ENCODE results near the gene NCOR2. TPM values are rescaled to one million over a fixed set of nuclear protein-coding genes. Genes with fewer than 3 reads are reported as not detected.

NCOR2 gene
- polyA plus RNA-seq, 1 donor (not counting 4 experiments of a cell fraction or from before 2014, with no cell fraction given), result 4.7 TPM

DNA sequence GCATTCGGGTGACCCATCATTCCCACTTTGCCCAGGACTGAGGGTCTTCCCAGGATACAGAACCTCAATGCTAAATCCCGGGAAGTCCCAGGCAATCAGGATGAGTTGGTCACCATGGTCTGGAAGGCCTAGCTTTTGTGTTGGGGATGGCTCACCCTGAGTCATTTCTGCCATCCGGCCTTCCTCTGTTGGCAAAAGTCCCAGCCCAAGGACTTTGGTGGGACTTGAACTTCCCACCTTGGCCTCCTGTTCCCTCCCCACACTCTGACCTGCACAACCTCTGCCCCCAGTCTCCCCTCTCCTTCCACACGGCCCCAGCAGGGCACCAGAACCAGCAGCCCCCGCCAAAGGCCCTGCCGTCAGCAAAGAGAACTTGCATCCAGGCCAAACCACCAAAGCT is 24.6 kb upstream of the NCOR2 start:
- H4K20me1 ChIP-seq (ENCODE audit: control insufficient read depth, extremely low read depth, insufficient read depth, low read length), result no peaks in the 10 kb centered on the region
- peak; percentile 93 for FAIRE-seq
- peak overlapping the region; percentile 58 for H3K27ac ChIP-seq (ENCODE audit: control insufficient read depth, insufficient read depth, low read length)
- peak overlapping the region; percentile 46 for H3K9ac ChIP-seq (ENCODE audit: control insufficient read depth, extremely low read depth, insufficient read depth, low read length)
- DNase-seq (ENCODE audit: low read depth, low spot score), result no peak
- no peaks in the 10 kb centered on the region for H3K9me1 ChIP-seq (ENCODE audit: control insufficient read depth, extremely low read depth, insufficient read depth, low read length)
- H3K4me3 ChIP-seq (ENCODE audit: control insufficient read depth in 2 of 3, extremely low read depth in 1 of 3, insufficient read depth in 2 of 3, low read depth in 1 of 3, low read length in 3 of 3), result peak overlapping the region in 1 of 3 experiments; percentile 45
- TF ChIP-seq, protein P1, sequence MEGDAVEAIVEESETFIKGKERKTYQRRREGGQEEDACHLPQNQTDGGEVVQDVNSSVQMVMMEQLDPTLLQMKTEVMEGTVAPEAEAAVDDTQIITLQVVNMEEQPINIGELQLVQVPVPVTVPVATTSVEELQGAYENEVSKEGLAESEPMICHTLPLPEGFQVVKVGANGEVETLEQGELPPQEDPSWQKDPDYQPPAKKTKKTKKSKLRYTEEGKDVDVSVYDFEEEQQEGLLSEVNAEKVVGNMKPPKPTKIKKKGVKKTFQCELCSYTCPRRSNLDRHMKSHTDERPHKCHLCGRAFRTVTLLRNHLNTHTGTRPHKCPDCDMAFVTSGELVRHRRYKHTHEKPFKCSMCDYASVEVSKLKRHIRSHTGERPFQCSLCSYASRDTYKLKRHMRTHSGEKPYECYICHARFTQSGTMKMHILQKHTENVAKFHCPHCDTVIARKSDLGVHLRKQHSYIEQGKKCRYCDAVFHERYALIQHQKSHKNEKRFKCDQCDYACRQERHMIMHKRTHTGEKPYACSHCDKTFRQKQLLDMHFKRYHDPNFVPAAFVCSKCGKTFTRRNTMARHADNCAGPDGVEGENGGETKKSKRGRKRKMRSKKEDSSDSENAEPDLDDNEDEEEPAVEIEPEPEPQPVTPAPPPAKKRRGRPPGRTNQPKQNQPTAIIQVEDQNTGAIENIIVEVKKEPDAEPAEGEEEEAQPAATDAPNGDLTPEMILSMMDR (optimal IDR thresholded peaks at IDR 0.05 in 1 of 3, IDR thresholded peaks at IDR 0.05 in 1 of 3, conservative IDR thresholded peaks at IDR 0.05 in 1 of 3; ENCODE audit: extremely low read depth in 1 of 3, insufficient read depth in 2 of 3, low read length in 3 of 3), result no peak
- no peak for TF ChIP-seq EZH2 (IDR thresholded peaks at IDR 0.05; ENCODE audit: low read length)
- H3K36me3 ChIP-seq (ENCODE audit: control insufficient read depth in 2 of 2, extremely low read depth in 1 of 2, insufficient read depth in 2 of 2, low read length in 2 of 2), result no peaks in the 10 kb centered on the region
- dilution Hi-C loops (cut with MboI; ENCODE audit: extremely low pct_ligation_motif_present, low sequenced_read_pairs), result no loop called here
- H2AFZ ChIP-seq (ENCODE audit: control insufficient read depth, low read length), result peak overlapping the region; percentile 49
- no peaks in the 10 kb centered on the region for H3K27me3 ChIP-seq (ENCODE audit: control insufficient read depth, extremely low read depth, insufficient read depth, low read length)
- H3K4me1 ChIP-seq (ENCODE audit: control insufficient read depth, extremely low read depth, insufficient read depth, low read length), result peaks cover 27% of the 10 kb centered on the region
- H3K9me3 ChIP-seq (ENCODE audit: control insufficient read depth, low read depth, low read length), result no peaks in the 10 kb centered on the region
- H3K4me2 ChIP-seq (ENCODE audit: control insufficient read depth, extremely low read depth, insufficient read depth, low read depth, low read length), result peak overlapping the region; percentile 68
- H3K79me2 ChIP-seq (ENCODE audit: control insufficient read depth, insufficient read depth, low read length), result no peaks in the 10 kb centered on the region

DNA sequence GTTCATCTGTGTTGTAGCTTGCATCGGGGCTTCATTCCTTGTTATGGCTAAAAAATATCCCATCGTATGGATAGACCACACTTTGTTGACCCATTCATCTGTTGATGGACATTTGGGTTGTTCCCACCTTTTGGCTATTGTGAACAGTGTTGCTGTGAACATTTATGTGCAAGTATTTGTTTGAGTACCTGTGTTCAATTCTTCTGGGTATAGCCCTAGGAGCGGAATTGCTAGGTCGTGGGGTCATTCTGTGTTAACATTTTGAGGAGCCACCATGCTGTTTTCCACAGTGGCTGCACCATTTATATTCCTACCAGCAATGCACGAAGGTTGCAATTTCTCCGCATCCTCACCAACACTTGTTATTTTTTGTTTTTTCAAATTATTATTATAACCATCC is 23.0 kb upstream of the NCOR2 start:
- FAIRE-seq (no peak), DNase-seq (ENCODE audit: low read depth, low spot score) (no peak)
- Histone ChIP-seq H3K27me3 (ENCODE audit: control insufficient read depth, extremely low read depth, insufficient read depth, low read length) (no peaks in the 10 kb centered on the region), H4K20me1 (ENCODE audit: control insufficient read depth, extremely low read depth, insufficient read depth, low read length) (no peaks in the 10 kb centered on the region), H2AFZ (ENCODE audit: control insufficient read depth, low read length) (no peak overlapping the region), H3K4me3 (ENCODE audit: control insufficient read depth in 2 of 3, extremely low read depth in 1 of 3, insufficient read depth in 2 of 3, low read depth in 1 of 3, low read length in 3 of 3) (no peak overlapping the region), H3K9ac (ENCODE audit: control insufficient read depth, extremely low read depth, insufficient read depth, low read length) (no peak overlapping the region), H3K36me3 (ENCODE audit: control insufficient read depth in 2 of 2, extremely low read depth in 1 of 2, insufficient read depth in 2 of 2, low read length in 2 of 2) (no peaks in the 10 kb centered on the region), H3K27ac (ENCODE audit: control insufficient read depth, insufficient read depth, low read length) (no peak overlapping the region), H3K79me2 (ENCODE audit: control insufficient read depth, insufficient read depth, low read length) (no peaks in the 10 kb centered on the region), H3K9me3 (ENCODE audit: control insufficient read depth, low read depth, low read length) (no peaks in the 10 kb centered on the region), H3K4me1 (ENCODE audit: control insufficient read depth, extremely low read depth, insufficient read depth, low read length) (peaks cover 27% of the 10 kb centered on the region), H3K4me2 (ENCODE audit: control insufficient read depth, extremely low read depth, insufficient read depth, low read depth, low read length) (no peak overlapping the region), H3K9me1 (ENCODE audit: control insufficient read depth, extremely low read depth, insufficient read depth, low read length) (no peaks in the 10 kb centered on the region)
- TF ChIP-seq EZH2 (IDR thresholded peaks at IDR 0.05; ENCODE audit: low read length), result no peak
- TF ChIP-seq, protein P1 (optimal IDR thresholded peaks at IDR 0.05 in 1 of 3, IDR thresholded peaks at IDR 0.05 in 1 of 3, conservative IDR thresholded peaks at IDR 0.05 in 1 of 3; ENCODE audit: extremely low read depth in 1 of 3, insufficient read depth in 2 of 3, low read length in 3 of 3), result no peak
- dilution Hi-C loops (cut with MboI; ENCODE audit: extremely low pct_ligation_motif_present, low sequenced_read_pairs), result no loop called here

Measured in keratinocyte (primary cell).